Measurements from ENCODE around the gene HIF3A. TPM values are rescaled to one million over a fixed set of nuclear protein-coding genes. Genes with fewer than 3 reads are reported as not detected.

Gene HIF3A
- total RNA-seq, 1 experiment from 2014 or later, result not detected

DNA sequence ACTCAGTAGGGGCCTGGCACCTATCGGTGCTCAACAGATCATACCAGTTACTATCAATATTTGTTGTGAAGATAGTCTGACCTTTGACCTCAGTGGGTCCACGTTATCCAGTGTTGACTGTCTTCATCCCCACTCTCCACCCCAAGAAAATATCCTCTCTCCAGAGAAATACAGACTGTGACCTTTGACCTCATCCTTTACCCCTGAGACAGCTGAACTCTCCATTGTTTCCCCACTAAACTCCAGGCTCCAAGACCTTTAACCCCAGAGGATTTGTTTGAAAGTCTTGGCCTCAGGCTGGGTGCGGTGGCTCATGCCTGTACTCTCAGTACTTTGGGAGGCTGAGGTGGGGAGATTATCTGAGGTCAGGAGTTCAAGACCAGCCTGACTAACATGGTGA, 27.4 kb downstream of the HIF3A start:
- Histone ChIP-seq H3K9me3 (replicated peaks) (peaks cover 14% of the 10 kb centered on the region), H3K36me3 (no peaks in the 10 kb centered on the region), H3K4me1 (replicated peaks) (no peaks in the 10 kb centered on the region), H3K27me3 (replicated peaks) (no peaks in the 10 kb centered on the region), H3K27ac (no peak overlapping the region), H3K4me3 (no peak overlapping the region)
- no peak for DNase-seq (ENCODE audit: low read depth in 1 of 2, low spot score in 2 of 2)

DNA sequence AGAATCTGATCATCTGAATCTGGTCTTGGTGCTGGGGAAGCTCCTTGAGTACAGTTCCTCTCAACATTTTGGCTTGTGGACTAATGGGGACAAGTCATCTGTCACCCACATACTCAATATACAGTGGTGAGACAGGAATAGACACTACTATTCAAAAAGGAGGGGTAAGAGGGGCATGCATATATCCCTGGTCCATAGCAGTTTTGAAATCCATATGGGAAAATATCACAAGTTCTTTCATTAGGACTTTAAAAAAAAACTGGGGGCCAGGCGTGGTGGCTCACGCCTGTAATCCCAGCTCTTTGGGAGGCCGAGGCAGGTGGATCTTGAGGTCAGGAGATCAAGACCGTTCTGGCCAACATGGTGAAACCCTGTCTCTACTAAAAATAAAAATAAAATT, 29.8 kb downstream of the HIF3A start:
- no peaks in the 10 kb centered on the region for H3K27me3 ChIP-seq (replicated peaks)
- H3K4me3 ChIP-seq, result no peak overlapping the region
- H3K9me3 ChIP-seq (replicated peaks), result peaks cover 14% of the 10 kb centered on the region
- DNase-seq (ENCODE audit: low read depth in 1 of 2, low spot score in 2 of 2), result no peak
- no peaks in the 10 kb centered on the region for H3K36me3 ChIP-seq
- no peak overlapping the region for H3K27ac ChIP-seq
- no peaks in the 10 kb centered on the region for H3K4me1 ChIP-seq (replicated peaks)

DNA sequence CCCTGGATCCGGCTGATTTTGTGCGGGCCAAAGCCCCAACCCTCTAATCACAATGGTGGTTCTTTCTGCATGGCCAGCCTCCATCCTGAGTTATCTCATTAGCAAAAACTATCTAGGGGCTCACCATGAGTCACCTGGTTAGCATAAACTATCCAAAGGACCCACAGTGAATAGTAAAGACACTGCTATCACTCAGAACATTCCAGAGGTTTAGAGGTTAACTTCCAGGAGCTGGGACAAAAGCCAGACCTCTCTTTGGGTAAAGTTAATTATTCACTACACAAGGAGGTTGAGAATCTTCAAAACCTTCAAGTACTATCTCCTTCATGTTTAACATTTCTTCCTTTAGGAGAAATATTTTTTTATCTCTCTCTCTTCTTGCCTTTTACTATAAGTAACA, 31.2 kb downstream of the HIF3A start:
- no peak overlapping the region for H3K27ac ChIP-seq
- H3K36me3 ChIP-seq, result no peaks in the 10 kb centered on the region
- H3K9me3 ChIP-seq (replicated peaks), result peaks cover 14% of the 10 kb centered on the region
- H3K4me3 ChIP-seq, result no peak overlapping the region
- no peaks in the 10 kb centered on the region for H3K27me3 ChIP-seq (replicated peaks)
- H3K4me1 ChIP-seq (replicated peaks), result no peaks in the 10 kb centered on the region
- DNase-seq (ENCODE audit: low read depth in 1 of 2, low spot score in 2 of 2), result no peak

DNA sequence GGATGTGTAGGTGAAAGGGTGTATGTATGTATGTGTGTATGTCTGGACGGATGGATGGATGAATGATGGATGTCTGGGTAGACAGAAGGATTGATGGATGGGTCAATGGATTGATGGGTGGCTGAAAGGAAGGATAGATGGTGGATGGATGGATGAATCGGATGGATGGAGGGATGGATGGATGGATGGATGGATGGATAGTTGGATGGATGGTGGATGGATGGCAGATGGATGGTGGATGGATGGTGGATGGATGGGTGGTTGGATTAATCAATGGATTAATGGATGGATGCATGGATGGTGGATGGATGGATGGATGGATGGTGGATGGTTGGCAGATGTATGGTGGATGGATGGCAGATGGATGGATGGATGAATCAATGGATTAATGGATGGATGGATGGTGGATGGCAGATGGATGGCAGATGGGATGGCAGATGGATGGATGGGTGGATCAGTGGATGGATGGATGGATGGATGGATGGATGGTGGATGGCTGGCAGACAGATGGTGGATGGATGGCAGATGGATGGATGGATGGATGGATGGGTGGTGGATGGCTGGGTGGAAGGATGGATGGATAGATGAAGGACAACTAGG, 33.6 kb downstream of the HIF3A start:
- no peak overlapping the region for H3K4me3 ChIP-seq
- no peaks in the 10 kb centered on the region for H3K36me3 ChIP-seq
- no peaks in the 10 kb centered on the region for H3K4me1 ChIP-seq (replicated peaks)
- H3K9me3 ChIP-seq (replicated peaks), result peaks cover 14% of the 10 kb centered on the region
- DNase-seq (ENCODE audit: low read depth in 1 of 2, low spot score in 2 of 2), result no peak
- H3K27me3 ChIP-seq (replicated peaks), result no peaks in the 10 kb centered on the region
- no peak overlapping the region for H3K27ac ChIP-seq

DNA sequence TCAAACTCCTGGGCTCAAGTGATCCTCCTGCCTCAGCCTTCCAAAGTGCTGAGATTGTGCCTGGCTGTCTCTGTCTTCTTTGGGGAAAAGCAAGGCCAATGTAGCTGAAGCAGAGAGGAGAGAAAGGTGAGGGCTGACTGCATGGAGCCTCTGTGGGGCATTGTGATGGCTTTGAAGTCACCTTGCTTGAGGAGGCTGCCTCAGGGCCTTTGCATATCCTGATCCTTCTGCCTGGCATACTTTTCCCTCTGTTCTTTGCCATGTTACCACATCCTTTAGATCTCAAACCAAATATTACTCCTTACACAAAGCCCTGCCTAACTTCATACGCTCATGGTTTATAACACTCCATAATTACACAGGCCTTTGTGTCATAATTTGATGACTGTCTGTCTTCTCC, 40.6 kb downstream of the HIF3A start:
- no peak for DNase-seq (ENCODE audit: low read depth in 1 of 2, low spot score in 2 of 2)
- Histone ChIP-seq H3K27ac (no peak overlapping the region), H3K4me1 (replicated peaks) (no peaks in the 10 kb centered on the region), H3K36me3 (no peaks in the 10 kb centered on the region), H3K4me3 (no peak overlapping the region), H3K9me3 (replicated peaks) (no peaks in the 10 kb centered on the region), H3K27me3 (replicated peaks) (0 out of 2 replicates have a peak, but pooled peaks cover 10% of the 10 kb centered on the region)

DNA sequence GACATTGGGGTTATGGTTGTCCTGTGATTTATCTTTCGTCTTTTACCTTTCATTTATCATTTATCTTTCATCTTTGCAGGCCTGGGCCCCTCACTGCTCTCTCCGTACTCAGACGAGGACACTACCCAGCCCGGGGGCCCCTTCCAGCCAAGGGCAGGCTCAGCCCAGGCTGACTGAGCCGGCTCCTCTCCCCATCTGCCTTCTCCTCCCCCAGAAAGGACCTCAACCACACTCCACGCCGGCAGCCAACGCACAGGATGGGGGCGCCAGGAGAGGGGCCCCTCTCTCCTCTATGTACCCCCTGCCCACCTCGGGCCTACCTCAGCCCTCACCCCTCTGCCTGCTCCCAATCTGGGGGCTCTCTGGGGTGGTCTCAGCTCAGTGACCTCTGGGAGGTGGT, 42.6 kb downstream of the HIF3A start:
- H3K27me3 ChIP-seq (replicated peaks), result 0 out of 2 replicates have a peak, but pooled peaks cover 10% of the 10 kb centered on the region
- no peaks in the 10 kb centered on the region for H3K36me3 ChIP-seq
- no peaks in the 10 kb centered on the region for H3K4me1 ChIP-seq (replicated peaks)
- no peak for DNase-seq (ENCODE audit: low read depth in 1 of 2, low spot score in 2 of 2)
- H3K27ac ChIP-seq, result no peak overlapping the region
- no peak overlapping the region for H3K4me3 ChIP-seq
- H3K9me3 ChIP-seq (replicated peaks), result no peaks in the 10 kb centered on the region

DNA sequence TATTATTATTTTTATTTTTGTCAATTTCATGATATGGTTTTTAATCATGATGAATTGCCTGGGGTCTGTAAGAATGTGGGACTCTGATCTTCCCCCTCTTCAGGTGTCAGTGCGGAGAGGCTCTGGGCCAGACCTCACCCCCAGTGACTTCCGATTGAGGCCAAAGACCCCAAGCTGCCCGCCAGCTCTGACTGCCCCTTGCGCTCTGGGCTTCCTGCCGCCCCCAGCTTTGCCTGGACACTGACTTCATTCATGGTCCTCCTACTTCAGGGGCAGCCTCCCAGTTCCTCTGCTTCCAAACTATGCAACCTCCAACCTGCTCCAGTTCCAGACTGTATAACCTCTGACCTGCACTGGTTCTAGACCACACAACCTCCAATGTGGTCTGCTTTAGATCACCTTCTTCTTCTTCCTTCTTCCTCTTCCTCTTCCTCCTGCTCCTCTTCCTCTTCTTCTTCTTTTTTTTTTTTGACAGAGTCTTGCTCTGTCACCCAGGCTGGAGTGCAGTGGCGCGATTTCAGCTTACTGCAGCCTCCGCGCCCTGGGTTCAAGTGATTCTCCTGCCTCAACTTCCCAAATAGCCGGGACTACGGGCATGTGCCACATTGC, 43.3 kb downstream of the HIF3A start:
- Histone ChIP-seq H3K9me3 (replicated peaks) (no peaks in the 10 kb centered on the region), H3K4me1 (replicated peaks) (no peaks in the 10 kb centered on the region), H3K27me3 (replicated peaks) (0 out of 2 replicates have a peak, but pooled peaks cover 10% of the 10 kb centered on the region), H3K4me3 (no peak overlapping the region), H3K36me3 (no peaks in the 10 kb centered on the region), H3K27ac (no peak overlapping the region)
- DNase-seq (ENCODE audit: low read depth in 1 of 2, low spot score in 2 of 2), result no peak

DNA sequence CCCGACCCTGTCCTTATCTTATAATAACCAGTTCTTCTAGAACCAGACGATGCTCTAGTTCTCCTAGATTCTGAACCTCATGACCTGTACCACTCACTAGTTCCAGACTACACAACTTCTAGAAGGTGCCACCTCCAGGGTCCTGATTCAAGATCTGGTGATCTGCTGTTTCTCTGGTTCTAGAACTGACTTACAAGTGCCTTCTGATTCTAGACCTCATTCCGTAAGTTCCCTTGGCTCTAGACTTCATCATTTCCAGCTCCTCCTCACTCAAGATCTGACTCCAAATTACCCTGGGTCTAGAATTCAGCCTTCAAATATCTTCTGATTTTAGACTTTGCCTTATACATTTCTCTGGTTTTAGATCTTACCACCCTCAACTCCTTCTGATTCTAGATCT, 45.1 kb downstream of the HIF3A start:
- Histone ChIP-seq H3K9me3 (replicated peaks) (no peaks in the 10 kb centered on the region), H3K36me3 (peaks cover 1% of the 10 kb centered on the region), H3K27ac (no peak overlapping the region), H3K4me3 (no peak overlapping the region), H3K4me1 (replicated peaks) (peaks cover 6% of the 10 kb centered on the region), H3K27me3 (replicated peaks) (0 out of 2 replicates have a peak, but pooled peaks cover 10% of the 10 kb centered on the region)
- no peak for DNase-seq (ENCODE audit: low read depth in 1 of 2, low spot score in 2 of 2)

DNA sequence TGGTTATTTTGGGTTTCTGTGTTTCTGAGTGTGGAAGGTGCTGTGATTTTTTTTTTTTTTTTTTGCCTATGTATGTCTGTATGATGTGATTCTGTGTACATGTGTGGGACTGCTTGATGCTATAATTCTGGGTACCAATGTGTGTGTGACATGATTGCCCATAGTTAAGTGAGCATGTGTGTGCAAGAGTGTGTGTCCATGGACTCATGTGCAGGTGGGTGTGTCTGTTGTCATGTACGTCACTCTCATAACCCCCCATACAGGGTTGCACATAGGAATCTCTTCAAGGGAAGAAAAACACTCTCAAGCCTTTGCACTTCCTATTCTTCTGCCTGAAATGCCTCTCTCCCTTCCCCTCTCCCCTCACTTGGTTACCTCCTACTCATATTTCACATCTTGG, 47.5 kb downstream of the HIF3A start:
- Histone ChIP-seq H3K4me1 (replicated peaks) (peaks cover 18% of the 10 kb centered on the region), H3K27ac (no peak overlapping the region), H3K9me3 (replicated peaks) (no peaks in the 10 kb centered on the region), H3K4me3 (no peak overlapping the region), H3K27me3 (replicated peaks) (no peaks in the 10 kb centered on the region), H3K36me3 (peaks cover 15% of the 10 kb centered on the region)
- DNase-seq (ENCODE audit: low read depth in 1 of 2, low spot score in 2 of 2), result no peak

DNA sequence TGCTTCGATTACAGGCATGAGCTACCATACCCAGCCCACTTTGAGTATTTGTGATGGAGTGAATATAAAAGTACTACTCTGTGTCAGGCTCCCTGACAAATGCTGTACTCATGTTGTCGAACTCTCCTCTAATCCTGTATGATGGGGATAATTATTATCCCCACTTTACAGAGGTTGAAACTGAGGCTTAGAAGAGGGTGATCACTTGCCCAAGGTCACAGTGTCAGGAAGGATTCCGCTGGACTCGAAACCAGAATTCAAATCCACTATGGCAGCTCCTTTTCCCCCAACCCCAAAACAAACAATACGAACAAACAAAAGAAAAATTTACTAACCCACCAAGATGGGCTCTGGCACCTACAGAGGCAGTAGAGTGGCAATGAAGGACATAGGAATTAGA, 48.3 kb downstream of the HIF3A start:
- no peak overlapping the region for H3K27ac ChIP-seq
- H3K27me3 ChIP-seq (replicated peaks), result no peaks in the 10 kb centered on the region
- peaks cover 15% of the 10 kb centered on the region for H3K36me3 ChIP-seq
- peaks cover 19% of the 10 kb centered on the region for H3K4me1 ChIP-seq (replicated peaks)
- H3K4me3 ChIP-seq, result no peak overlapping the region
- DNase-seq (ENCODE audit: low read depth in 1 of 2, low spot score in 2 of 2), result no peak
- H3K9me3 ChIP-seq (replicated peaks), result no peaks in the 10 kb centered on the region

DNA sequence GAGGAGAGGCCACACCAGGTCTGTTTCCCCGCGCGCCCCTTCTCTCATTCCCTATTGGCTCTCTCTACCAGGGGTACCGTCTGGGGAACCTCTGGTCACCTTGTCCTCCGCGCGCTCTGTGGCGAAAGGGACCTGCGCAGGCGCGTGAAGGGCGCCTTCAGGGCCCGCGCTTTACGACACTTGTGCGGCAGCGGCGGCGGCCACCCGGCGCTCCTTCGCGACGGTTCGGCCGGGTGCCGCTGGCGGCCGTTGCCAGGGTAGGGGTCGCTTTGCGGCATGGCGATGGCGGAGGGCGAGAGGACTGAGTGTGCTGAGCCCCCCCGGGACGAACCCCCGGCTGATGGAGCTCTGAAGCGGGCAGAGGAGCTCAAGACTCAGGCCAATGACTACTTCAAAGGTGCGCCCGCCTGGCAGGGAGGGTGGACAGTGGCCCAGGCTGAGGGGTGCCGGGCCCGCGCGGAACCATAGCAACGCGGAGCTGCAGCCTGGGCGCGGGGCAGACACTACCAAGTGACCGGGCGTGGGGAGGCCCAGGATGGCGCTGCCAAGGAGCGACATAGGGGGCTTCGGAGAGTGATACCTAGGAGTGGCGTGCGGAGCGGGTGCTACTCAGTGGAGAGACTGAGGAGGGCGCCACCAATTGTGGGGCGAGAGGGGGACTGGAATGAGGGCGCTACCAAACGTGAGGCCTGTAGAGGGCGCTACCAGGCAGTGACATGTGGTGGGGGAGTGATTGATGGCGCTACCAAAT, 50.2 kb downstream of the HIF3A start, which contains the start of gene PPP5C:
Gene PPP5C (plus strand): TSS at position 267 of the 751 bp plus-strand sequence. CDS start 10 bp downstream, at position 277.
- Histone ChIP-seq H3K4me1 (replicated peaks) (peaks cover 37% of the 10 kb centered on the region), H3K36me3 (peaks cover 18% of the 10 kb centered on the region), H3K4me3 (peak within 1 kb of the TSS; percentile 99), H3K27ac (peak within 1 kb of the TSS; percentile 89), H3K27me3 (replicated peaks) (no peaks in the 10 kb centered on the region), H3K9me3 (replicated peaks) (no peaks in the 10 kb centered on the region)
- DNase-seq (ENCODE audit: low read depth in 1 of 2, low spot score in 2 of 2), result peak; percentile 92 to 93

DNA sequence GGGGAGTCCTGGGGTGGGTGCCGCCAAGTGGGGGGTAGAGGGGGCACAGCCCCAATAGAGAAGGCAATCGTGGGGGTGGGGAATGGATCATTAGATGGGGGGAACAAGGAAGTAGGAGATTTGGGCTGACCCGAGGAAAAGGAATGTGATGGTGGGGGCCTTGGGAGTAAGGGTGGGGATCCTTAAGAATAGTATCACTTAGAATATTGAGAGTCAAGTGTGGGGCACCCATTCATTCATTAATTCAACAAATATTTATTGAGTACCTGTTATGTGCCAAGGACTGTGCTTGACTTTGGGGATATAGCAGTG, 50.7 kb downstream of the HIF3A start:
- H3K9me3 ChIP-seq (replicated peaks), result no peaks in the 10 kb centered on the region
- H3K36me3 ChIP-seq, result peaks cover 23% of the 10 kb centered on the region
- H3K27ac ChIP-seq, result no peak overlapping the region
- H3K27me3 ChIP-seq (replicated peaks), result no peaks in the 10 kb centered on the region
- H3K4me3 ChIP-seq, result peak overlapping the region; percentile 99
- peaks cover 42% of the 10 kb centered on the region for H3K4me1 ChIP-seq (replicated peaks)
- DNase-seq (ENCODE audit: low read depth in 1 of 2, low spot score in 2 of 2), result no peak

DNA sequence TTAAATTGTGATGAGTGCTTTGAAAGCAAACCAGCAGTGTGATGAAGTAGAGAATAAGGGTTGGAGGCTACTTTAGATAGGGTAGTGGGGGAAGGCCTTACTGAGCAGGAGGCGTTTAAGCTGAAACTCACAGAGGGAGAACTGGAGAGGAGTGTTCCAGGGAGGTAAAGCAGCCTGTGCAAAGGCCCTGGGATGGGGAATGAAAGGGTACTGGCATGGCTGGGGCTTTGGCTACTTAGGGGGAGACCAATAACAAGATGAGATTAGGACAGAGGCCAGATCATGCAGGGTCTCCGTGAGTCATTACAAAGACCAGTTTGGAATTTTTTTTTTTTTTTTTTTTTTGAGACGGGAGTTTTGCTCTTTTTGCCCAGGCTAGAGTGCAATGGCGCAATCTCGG, 51.1 kb downstream of the HIF3A start:
- Histone ChIP-seq H3K27me3 (replicated peaks) (no peaks in the 10 kb centered on the region), H3K27ac (no peak overlapping the region), H3K36me3 (peaks cover 26% of the 10 kb centered on the region), H3K4me3 (peak overlapping the region; percentile 99), H3K4me1 (replicated peaks) (peaks cover 42% of the 10 kb centered on the region), H3K9me3 (replicated peaks) (no peaks in the 10 kb centered on the region)
- DNase-seq (ENCODE audit: low read depth in 1 of 2, low spot score in 2 of 2), result no peak

DNA sequence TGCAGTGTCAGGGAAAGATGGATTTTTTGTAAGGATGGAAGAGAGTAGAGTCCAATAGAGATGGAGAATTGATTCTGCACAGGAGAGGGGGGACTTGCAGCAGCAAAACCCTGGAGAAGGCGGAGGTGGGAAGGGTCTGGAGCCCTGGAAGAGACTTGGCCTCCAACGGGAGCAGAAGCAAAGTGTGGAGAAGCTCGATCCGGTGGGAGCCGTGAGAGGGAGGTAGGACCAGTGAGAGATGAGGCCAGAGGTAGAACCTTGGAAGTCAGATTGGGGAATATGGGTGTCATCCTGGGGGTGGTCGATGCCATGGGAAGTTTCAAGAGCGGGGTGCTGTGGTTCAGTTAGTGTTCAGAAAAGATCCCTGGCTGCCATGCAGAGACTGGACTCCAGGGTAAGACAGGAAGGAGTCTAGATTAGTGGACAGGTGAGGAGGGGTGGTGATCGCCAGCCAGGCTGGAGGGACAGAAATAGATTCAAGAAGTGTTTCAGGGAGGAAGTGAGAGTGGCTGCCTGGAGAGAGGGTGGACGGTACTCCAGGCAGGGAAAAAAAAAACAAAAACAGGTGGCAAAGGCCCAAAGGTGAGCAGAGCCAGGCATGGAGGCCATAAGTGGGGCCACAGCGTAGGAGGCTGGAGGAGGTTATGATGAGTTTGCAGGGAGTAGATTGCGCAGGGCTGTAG, 52.6 kb downstream of the HIF3A start:
- no peaks in the 10 kb centered on the region for H3K9me3 ChIP-seq (replicated peaks)
- H3K36me3 ChIP-seq, result peaks cover 39% of the 10 kb centered on the region
- no peaks in the 10 kb centered on the region for H3K27me3 ChIP-seq (replicated peaks)
- peaks cover 42% of the 10 kb centered on the region for H3K4me1 ChIP-seq (replicated peaks)
- H3K27ac ChIP-seq, result no peak overlapping the region
- H3K4me3 ChIP-seq, result no peak overlapping the region
- DNase-seq (ENCODE audit: low read depth in 1 of 2, low spot score in 2 of 2), result no peak

Data from SJSA1 (cell line).